Urinary bladder (tissue), 4 donors: ENCODE measurements around the gene ZIC2. TPM values are rescaled to one million over a fixed set of nuclear protein-coding genes. Genes with fewer than 3 reads are reported as not detected.

Source experiments
- DNase-seq: peaks from one replicate; pipeline ENCODE4 v3.0.0-alpha.2; 2015; ENCODE audit errors: extremely low spot score
- H3K27ac ChIP-seq: one replicate; pipeline ENCODE4 v1.5.1; 2013; ENCODE audit warnings: low read depth, mild to moderate bottlenecking, moderate library complexity
- H3K36me3 ChIP-seq: one replicate; pipeline ENCODE4 v1.6.1; 2013; ENCODE audit warnings: mild to moderate bottlenecking, moderate library complexity; ENCODE audit not compliant: insufficient read depth
- H3K4me1 ChIP-seq: one replicate; pipeline ENCODE4 v1.6.1; 2013; ENCODE audit warnings: mild to moderate bottlenecking, moderate library complexity; ENCODE audit not compliant: insufficient read depth
- H3K4me3 ChIP-seq: one replicate; pipeline ENCODE4 v1.5.1; 2013; ENCODE audit warnings: low read depth, low read length
- WGBS: extraction: QIAGEN DNeasy Blood & Tissue Kit; methylation state at CpG from one replicate; pipeline ENCODE4 v1.1.7; 2013; 5-methylcytosine and 5-hydroxymethylcytosine counted together
- polyA plus RNA-seq: library from polyadenylated mRNA; stranded (reverse); fragments of 200-250 nt; gene quantifications from one replicate; pipeline ENCODE4 v1.2.3, GENCODE V29; 2013
- total RNA-seq: library from RNA; depleted of rRNA; stranded (reverse); fragments of >200 nt; gene quantifications from one replicate; pipeline ENCODE4 v1.2.3, GENCODE V29; 2014
- donor health status: healthy with polysubstance abuse.
- donor health status: healthy.

The ZIC2 gene
- total and polyA plus RNA-seq, 2 donors = 0.11 TPM; not detected in 1

GRCh38 chr13:99965329-99966000, 16.1 kb upstream of the ZIC2 start:
- 74% methylated on average over 9 of the region's 9 CpGs for WGBS
- Histone ChIP-seq H3K27ac (no peak overlapping the region), H3K4me3 (no peak overlapping the region), H3K36me3 (no peaks in the 10 kb centered on the region), H3K4me1 (no peaks in the 10 kb centered on the region)
- no peak for DNase-seq

DNA sequence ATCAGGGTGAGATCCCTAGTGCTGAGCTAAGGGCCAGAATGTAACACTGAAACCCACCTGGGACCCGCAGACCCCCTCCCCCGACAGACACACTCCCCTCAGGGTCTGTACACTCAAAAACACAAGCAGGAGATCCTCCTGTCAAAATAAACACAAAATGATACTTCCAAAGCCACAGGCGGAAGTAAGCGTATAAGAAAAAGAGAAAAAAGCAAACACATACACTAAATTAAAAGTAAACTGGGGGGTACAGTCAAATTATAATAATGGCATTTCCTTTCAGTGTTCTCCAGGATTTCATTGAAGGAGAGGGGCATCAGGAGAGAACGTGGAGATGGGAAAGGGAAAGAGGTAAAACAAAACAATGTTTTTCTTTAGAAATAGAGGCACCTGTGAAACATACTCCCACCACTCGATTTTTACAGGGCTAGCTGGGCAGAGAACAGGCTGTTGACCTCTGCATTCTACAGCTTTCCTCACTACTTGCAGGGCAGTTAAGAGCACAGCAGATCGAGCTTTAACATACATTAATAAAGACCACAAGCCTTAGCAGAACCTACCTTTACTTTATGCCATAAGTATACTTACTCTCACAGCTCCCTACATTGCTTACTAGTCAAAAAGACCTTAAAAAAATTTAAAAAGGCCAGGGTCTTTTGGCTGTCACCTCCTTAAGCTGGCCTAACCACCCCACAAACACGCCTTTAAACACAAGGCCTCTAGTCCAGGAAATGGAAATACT, 15.3 kb upstream of the ZIC2 start:
- H3K27ac ChIP-seq = no peak overlapping the region
- no peaks in the 10 kb centered on the region for H3K4me1 ChIP-seq
- H3K4me3 ChIP-seq = no peak overlapping the region
- DNase-seq = no peak
- WGBS = 75% methylated on average over 8 of the region's 8 CpGs
- H3K36me3 ChIP-seq = no peaks in the 10 kb centered on the region

GRCh38 chr13:99967498-99967868, 14.1 kb upstream of the ZIC2 start:
- no peak for DNase-seq
- Histone ChIP-seq H3K36me3 (no peaks in the 10 kb centered on the region), H3K27ac (no peak overlapping the region), H3K4me1 (no peaks in the 10 kb centered on the region), H3K4me3 (no peak overlapping the region)
- 60% methylated on average over 9 of the region's 9 CpGs for WGBS

GRCh38 chr13:99967869-99968520, 13.6 kb upstream of the ZIC2 start:
- no peak overlapping the region for H3K27ac ChIP-seq
- no peak for DNase-seq
- H3K4me3 ChIP-seq = peak overlapping the region; percentile 31
- WGBS = 5% methylated on average over 58 of the region's 58 CpGs
- H3K4me1 ChIP-seq = no peaks in the 10 kb centered on the region
- no peaks in the 10 kb centered on the region for H3K36me3 ChIP-seq

DNA sequence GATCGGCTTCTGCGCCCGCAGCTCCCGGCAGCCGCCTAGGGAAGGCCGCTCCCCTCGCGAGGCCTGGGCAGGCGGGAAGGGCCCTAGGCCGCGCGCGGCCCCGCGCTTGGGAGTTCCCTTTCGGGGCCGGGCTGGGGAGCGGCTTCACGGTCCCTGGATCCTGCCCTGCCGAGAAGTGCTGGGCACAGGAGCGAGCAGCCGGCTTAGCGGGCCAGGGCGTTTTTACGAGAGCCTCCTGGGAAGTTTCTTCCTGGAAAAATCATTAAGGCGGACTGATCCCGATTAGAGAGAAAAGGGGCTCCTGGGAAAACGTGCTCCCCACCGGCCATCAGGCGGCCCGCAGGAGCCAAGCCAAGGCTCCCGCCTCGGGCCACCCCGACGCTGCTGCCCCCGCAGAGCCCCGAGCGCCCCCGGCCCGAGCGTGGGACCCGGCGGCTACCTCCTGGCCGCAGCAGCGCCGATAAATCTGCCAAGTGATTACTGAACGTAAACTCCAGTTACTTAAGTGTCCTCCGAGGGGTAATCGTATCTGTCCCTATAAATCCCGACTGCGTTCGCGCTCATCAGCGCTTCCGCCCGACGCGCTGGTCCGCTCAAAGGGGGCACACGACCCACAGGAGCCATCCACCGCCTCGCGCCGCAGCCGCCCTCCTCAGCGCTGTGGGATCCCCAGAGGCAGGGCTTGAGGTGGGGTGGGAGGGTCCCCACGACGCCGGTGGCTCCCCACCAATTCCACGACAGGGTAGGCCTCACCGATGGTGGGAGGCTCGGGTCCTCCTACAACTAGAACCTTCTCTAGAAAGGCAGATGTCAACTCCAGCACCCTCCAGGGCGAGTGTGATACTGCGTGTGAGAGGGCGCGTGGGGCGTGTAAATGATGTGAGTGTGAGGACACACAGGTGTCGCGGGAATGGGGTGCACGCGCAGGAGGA, 12.8 kb upstream of the ZIC2 start:
- Histone ChIP-seq H3K4me3 (peak overlapping the region; percentile 31), H3K27ac (no peak overlapping the region), H3K4me1 (no peaks in the 10 kb centered on the region), H3K36me3 (no peaks in the 10 kb centered on the region)
- DNase-seq = no peak
- WGBS = 3% methylated on average over 81 of the region's 81 CpGs

- Histone ChIP-seq H3K27ac (no peak overlapping the region), H3K4me1 (no peaks in the 10 kb centered on the region), H3K4me3 (no peak overlapping the region), H3K36me3 (no peaks in the 10 kb centered on the region)
- 3% methylated on average over 52 of the region's 52 CpGs for WGBS
- DNase-seq = no peak
Observed at GRCh38 chr13:99969453-99969918, 12.1 kb upstream of the ZIC2 start.

GRCh38 chr13:99969919-99970650, 11.5 kb upstream of the ZIC2 start:
- Histone ChIP-seq H3K4me1 (no peaks in the 10 kb centered on the region), H3K4me3 (peak overlapping the region; percentile 43), H3K27ac (no peak overlapping the region), H3K36me3 (no peaks in the 10 kb centered on the region)
- under 1% methylated on average over 79 of the region's 79 CpGs for WGBS
- no peak for DNase-seq

GRCh38 chr13:99970651-99971575, 10.7 kb upstream of the ZIC2 start:
- Histone ChIP-seq H3K4me3 (peak overlapping the region; percentile 43), H3K36me3 (no peaks in the 10 kb centered on the region), H3K27ac (no peak overlapping the region), H3K4me1 (no peaks in the 10 kb centered on the region)
- WGBS = under 1% methylated on average over 118 of the region's 118 CpGs
- DNase-seq = no peak

GRCh38 chr13:99971576-99972189, 9.9 kb upstream of the ZIC2 start, which contains the start of gene ZIC5:
Gene ZIC5, minus strand, starts transcription at chr13:99971767. Its CDS starts 164 bp downstream, at chr13:99971603.
- Histone ChIP-seq H3K27ac (no peak within 1 kb of the TSS), H3K4me1 (no peaks in the 10 kb centered on the region), H3K4me3 (peak within 1 kb of the TSS; percentile 43), H3K36me3 (no peaks in the 10 kb centered on the region)
- no peak for DNase-seq
- WGBS = 3% methylated on average over 41 of the region's 41 CpGs

- Histone ChIP-seq H3K4me1 (no peaks in the 10 kb centered on the region), H3K4me3 (no peak overlapping the region), H3K36me3 (no peaks in the 10 kb centered on the region), H3K27ac (no peak overlapping the region)
- DNase-seq = no peak
- 8% methylated on average over 18 of the region's 18 CpGs for WGBS
Observed at GRCh38 chr13:99972190-99972731, 9.3 kb upstream of the ZIC2 start.

DNA sequence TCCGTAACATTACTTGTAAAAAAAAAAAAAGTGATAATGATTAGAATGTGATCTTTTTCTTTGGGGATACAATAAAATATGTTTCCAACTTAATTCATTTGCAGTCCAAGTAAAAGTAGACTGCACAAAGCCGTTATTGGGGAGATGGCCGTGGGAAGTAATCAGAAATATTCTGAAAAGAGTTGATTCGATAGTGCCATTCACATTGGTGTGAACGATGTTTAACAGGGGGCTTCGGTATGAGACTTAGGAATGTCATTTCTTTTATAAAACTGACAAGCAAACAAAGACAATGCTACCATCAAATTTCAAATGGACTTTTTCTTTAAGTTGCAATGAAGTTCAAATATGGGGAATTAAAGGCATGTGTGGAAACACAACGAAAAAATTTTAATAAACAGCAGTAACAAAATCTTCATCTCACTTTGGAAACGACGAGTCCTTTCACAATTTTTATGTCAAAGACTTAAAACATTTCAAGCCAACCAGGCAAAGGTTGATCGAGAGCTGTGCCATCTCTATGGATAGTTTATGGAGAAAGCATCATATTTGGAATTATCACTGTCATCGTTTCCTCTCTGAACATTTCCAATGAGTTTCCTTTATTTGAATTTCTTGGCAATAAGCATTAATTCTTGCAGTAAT, 8.3 kb upstream of the ZIC2 start:
- WGBS = 12% methylated on average over 11 of the region's 11 CpGs
- Histone ChIP-seq H3K36me3 (no peaks in the 10 kb centered on the region), H3K4me1 (no peaks in the 10 kb centered on the region), H3K27ac (no peak overlapping the region), H3K4me3 (no peak overlapping the region)
- DNase-seq = no peak
